ENCODE results near the gene SLC44A1. TPM values are rescaled to one million over a fixed set of nuclear protein-coding genes. Genes with fewer than 3 reads are reported as not detected.

Gene SLC44A1
- total RNA-seq, 1 donor from 2014 or later: 48.7 TPM

- TF ChIP-seq CTCF (IDR thresholded peaks at IDR 0.05; ENCODE audit: unreplicated experiment): no peak
- Mint-ChIP-seq H3K9me3 (ENCODE audit: low read depth) (no peaks in the 10 kb centered on the region), H3K4me1 (ENCODE audit: low read depth) (peaks cover 11% of the 10 kb centered on the region), H3K4me3 (ENCODE audit: low read depth) (no peak overlapping the region), H3K27me3 (no peaks in the 10 kb centered on the region), H3K36me3 (ENCODE audit: insufficient read depth) (peaks cover 11% of the 10 kb centered on the region), H3K27ac (no peak overlapping the region)
- DNase-seq (ENCODE audit: low spot score, unreplicated experiment): no peak
Observed at GRCh38 chr9:105333811-105334210, 89.4 kb downstream of the SLC44A1 start.

- no peak for TF ChIP-seq CTCF (IDR thresholded peaks at IDR 0.05; ENCODE audit: unreplicated experiment)
- Mint-ChIP-seq H3K36me3 (ENCODE audit: insufficient read depth) (peaks cover 18% of the 10 kb centered on the region), H3K27ac (no peak overlapping the region), H3K9me3 (ENCODE audit: low read depth) (no peaks in the 10 kb centered on the region), H3K4me1 (ENCODE audit: low read depth) (peaks cover 9% of the 10 kb centered on the region), H3K4me3 (ENCODE audit: low read depth) (no peak overlapping the region), H3K27me3 (no peaks in the 10 kb centered on the region)
- DNase-seq (ENCODE audit: low spot score, unreplicated experiment): no peak
Observed at GRCh38 chr9:105338308-105338707, 93.9 kb downstream of the SLC44A1 start.

GRCh38 chr9:105339849-105340248, 95.4 kb downstream of the SLC44A1 start:
- no peak for TF ChIP-seq CTCF (IDR thresholded peaks at IDR 0.05; ENCODE audit: unreplicated experiment)
- no peak overlapping the region for H3K27ac Mint-ChIP-seq
- H3K9me3 Mint-ChIP-seq (ENCODE audit: low read depth): no peaks in the 10 kb centered on the region
- H3K27me3 Mint-ChIP-seq: no peaks in the 10 kb centered on the region
- H3K36me3 Mint-ChIP-seq (ENCODE audit: insufficient read depth): peaks cover 18% of the 10 kb centered on the region
- H3K4me1 Mint-ChIP-seq (ENCODE audit: low read depth): no peaks in the 10 kb centered on the region
- no peak for DNase-seq (ENCODE audit: low spot score, unreplicated experiment)
- H3K4me3 Mint-ChIP-seq (ENCODE audit: low read depth): no peak overlapping the region

- Mint-ChIP-seq H3K9me3 (ENCODE audit: low read depth) (no peaks in the 10 kb centered on the region), H3K27me3 (no peaks in the 10 kb centered on the region), H3K27ac (no peak overlapping the region), H3K4me1 (ENCODE audit: low read depth) (peaks cover 12% of the 10 kb centered on the region), H3K4me3 (ENCODE audit: low read depth) (no peak overlapping the region), H3K36me3 (ENCODE audit: insufficient read depth) (peaks cover 16% of the 10 kb centered on the region)
- no peak for DNase-seq (ENCODE audit: low spot score, unreplicated experiment)
- no peak for TF ChIP-seq CTCF (IDR thresholded peaks at IDR 0.05; ENCODE audit: unreplicated experiment)
Observed at GRCh38 chr9:105341434-105342146, 97.1 kb downstream of the SLC44A1 start.

- DNase-seq (ENCODE audit: low spot score, unreplicated experiment): no peak
- H3K4me1 Mint-ChIP-seq (ENCODE audit: low read depth): peaks cover 14% of the 10 kb centered on the region
- no peaks in the 10 kb centered on the region for H3K27me3 Mint-ChIP-seq
- H3K27ac Mint-ChIP-seq: no peak overlapping the region
- no peak overlapping the region for H3K4me3 Mint-ChIP-seq (ENCODE audit: low read depth)
- TF ChIP-seq CTCF (IDR thresholded peaks at IDR 0.05; ENCODE audit: unreplicated experiment): no peak
- H3K9me3 Mint-ChIP-seq (ENCODE audit: low read depth): no peaks in the 10 kb centered on the region
- peaks cover 11% of the 10 kb centered on the region for H3K36me3 Mint-ChIP-seq (ENCODE audit: insufficient read depth)
Observed at GRCh38 chr9:105342147-105342505, 97.7 kb downstream of the SLC44A1 start.
